ENCODE data around the gene ZNRF3.

ZNRF3 gene

DNA sequence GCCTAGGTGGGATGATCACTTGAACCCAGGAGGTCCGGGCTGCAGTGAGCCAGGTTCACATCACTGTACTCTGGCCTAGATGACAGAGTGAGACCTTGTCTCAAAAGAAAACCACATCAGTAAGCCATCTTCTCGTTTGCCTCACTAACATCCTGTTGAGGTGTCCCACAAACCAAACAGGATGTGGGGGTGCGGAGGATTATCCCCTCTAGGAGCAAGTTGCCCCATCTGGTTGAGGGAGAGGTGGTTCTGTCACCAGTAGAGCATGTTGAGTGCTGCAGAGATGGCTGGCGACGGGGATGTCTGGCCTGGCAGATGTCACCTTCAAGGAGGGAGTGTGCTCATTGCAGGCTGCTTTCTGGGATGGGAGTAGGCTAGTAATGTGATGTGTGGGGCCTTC is 72.4 kb downstream of the ZNRF3 start:
- DNase-seq = peak; percentile 20

DNA sequence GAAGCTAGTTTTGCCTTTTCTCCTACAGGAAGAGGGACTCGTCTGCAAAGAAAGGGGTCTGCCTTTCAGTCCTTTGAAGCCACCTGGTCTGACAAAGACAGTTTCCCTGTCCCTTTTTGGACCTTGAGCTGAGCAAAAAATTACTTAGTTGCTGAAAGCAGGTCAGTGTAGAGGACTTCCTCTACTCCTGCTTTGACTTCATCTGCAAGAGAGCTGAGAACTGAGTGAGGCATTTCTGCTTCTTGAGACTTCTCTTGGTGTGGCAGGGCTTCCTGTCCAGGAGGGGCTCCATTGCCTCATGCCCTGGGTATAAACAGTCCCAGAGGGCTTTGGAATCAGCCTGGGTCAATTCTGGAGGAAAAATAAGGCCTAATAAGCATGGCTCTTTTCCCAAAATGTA is 73.1 kb downstream of the ZNRF3 start:
- no peak for DNase-seq

DNA sequence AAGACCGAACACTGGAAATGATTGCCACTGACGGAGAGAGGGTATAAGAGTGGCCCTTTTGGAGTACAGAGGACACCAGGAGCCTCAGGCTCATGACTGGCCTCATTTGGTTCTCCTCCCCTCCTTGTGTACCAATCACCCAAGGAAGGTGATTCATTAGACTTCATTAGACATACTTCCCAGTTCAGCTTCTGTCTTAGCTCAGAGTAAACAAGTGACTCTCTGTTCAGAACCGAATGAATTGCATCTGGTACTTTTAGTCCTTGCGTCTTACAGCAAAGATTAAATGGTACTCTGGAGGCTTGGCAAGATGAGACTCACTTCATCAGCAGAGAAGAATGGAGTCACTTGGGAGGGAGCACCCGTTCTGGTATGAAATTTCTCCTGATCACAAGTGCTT is 75.2 kb downstream of the ZNRF3 start:
- DNase-seq = no peak

DNA sequence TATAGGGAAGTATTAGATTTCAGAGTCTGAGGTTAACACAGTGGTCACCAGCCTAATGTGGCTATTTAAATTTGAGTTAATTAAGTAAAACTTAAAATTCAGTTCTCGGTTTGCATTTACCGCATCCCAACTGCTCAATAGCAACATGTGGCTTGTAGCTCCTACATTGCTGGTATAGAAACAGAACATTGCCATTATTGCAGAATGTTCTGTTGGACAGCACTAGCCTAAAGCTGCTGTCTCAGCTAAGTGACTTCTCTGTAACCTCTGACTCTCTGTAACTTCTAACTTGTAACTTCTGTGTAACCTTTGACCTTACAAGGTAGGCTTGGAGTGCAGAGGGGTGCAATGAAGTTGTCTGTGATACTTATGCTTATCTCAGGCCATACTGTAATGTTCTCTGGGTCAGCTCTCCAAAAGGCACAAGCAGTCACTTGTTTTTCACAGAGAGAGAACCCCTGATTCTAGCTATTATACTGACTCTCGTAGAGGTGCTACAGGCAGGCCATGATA is 78.7 kb downstream of the ZNRF3 start:
- DNase-seq = no peak

DNA sequence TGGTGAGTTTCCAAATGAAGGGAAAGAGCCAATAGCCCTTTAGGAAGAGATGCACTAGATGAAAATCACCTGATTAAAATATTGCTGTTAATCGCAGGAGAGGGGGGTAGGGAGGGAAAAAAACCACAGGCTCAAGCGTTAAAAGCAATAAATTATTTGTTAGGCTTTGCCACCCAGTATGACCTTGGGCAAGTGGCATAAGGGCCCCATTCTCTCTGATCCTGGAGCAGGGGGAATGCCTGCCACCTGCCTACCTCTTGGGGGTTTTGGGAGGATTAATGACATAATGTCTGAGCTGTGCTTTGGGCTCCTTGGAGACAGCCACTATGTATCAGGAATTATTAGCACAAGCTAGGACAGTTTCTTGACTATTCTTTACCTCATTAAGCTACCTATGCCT is 80.0 kb downstream of the ZNRF3 start:
- DNase-seq = no peak

DNA sequence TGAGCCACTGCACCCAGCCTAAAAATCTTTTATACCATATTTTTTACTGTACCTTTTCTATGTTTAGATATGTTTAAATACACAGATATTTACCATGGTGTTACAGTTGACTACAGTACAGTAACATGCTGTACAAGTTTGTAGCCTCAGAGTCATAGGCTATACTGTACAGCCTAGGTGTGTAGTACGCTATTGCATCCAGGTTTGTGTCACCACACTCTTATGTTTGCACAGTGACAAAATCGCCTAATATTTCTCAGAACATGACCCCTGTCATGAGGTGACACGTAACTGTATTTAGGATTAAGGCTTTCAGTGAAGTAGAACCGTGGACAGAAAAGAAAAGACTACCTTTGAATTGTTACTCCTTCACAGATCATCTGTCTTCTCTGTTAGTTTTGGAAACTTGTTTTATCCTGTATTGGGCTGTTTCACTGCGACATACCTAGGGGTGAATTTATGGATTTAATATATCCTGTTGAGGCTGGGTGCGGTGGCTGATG is 83.8 kb downstream of the ZNRF3 start:
- DNase-seq = no peak

DNA sequence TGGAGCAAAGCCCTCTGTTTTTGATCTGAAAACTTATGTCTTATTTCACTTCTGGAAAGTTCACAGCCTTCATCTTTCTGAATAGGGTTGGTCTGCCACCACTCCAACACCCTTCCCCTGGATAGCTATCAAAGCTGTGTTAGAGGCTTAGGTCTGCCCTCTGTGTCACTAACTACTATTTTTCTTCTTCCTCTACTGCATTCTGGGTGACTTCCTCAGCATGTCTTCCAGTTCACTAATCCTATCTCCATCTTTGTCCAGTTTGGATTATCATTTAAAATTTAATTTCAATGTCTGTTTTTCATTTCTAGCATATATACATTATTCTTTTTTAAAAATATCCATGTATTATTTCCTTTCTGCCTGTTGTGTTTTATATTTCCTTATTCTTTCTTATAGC is 84.6 kb downstream of the ZNRF3 start:
- no peak for DNase-seq

DNA sequence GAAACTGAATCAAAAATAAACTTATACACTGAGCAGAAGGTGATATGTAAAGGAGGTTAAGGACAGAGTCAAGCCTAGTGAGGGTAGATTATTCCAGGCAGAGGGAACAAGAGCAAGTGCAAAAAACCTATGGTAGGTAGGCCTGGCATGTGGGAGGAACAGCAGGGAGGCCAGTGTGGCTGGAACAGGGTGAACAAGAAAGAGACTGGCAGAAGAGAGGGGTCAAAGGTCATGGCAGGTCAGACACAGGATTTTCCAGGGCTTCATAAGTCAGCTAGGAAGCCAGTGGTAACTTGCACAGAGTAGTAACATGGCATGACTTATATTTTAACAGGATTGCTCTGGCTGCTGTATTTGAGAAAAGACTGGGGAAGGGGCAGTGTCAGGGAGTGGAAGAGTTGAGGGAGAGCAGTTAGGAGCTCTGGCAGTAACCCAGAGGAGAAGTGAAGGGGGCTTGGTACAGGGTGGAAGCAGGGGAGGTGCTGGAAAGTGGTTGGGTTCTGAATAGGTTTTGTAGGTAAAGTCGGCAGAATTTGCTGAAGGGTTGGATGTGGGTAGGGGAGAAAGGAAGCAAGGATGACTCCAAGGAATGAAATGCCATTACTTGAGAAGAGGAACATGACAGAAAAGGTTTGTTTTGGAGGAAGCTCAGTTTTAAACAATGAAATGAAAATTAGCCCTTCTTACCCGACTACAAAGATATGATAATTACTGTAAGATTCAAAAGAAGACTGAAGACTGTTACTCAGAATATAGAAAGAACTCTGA is 86.2 kb downstream of the ZNRF3 start:
- no peak for DNase-seq

DNA sequence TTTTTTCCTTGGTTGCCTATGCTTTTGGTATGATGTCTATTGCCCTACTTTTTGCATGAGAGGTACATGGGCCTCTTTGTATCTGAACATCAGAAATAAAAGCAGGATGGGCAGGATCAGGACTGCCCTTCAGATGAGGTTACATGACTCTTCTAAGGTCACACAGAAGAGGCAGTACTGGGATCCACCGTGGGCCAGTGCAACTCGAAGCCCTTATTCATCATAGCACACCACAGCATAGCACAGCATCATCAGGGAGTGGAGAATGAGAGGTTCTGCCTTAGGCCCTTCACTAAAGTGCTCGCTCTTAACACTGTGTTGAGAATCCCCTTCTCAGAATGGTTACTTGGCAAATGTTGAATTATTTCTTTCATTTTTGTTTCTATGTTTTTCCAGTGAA is 90.0 kb downstream of the ZNRF3 start:
- DNase-seq = no peak

DNA sequence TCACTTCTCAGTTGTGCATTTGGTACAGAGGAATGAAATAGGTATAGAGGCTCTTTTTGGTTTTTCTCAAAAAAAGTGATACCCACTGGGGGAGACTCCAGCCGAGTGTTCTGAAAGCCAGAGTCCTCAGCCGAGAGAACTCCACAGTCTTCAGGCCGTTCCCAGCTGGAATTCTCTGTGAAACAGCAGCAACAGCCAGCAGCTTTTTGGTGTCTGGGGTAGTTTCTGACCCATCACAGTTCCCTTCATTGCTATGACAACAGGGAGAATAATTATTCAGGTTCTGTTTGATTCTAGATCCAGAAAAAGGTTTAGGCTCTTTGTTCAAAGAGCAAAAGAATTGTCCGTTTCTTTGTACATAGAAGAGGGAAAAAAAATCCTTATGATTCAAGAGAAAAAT is 93.7 kb downstream of the ZNRF3 start:
- DNase-seq = no peak

DNA sequence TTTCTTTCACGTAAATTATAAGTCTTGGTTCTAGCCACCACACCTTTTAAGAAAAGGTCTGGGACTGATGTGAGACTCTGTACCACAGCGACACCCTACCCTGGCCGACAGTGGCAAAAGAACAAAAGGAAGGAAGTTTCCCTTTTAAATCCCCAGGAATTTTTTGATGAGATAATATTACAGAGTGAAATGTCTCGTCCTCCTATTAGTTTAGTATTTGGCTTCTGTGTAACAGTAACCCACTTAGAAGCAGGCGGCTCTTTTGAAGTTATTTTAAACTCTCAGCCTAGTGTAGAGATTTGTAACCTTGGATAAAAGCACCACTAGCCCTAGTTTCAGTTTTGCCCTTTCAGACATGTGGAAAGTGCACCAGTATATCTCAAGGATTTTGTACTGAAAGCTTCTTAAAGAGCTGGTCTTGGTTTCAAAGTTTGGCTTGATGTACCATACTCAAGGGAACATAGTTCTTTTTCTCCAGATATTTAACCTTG is 94.2 kb downstream of the ZNRF3 start:
- DNase-seq = no peak

DNA sequence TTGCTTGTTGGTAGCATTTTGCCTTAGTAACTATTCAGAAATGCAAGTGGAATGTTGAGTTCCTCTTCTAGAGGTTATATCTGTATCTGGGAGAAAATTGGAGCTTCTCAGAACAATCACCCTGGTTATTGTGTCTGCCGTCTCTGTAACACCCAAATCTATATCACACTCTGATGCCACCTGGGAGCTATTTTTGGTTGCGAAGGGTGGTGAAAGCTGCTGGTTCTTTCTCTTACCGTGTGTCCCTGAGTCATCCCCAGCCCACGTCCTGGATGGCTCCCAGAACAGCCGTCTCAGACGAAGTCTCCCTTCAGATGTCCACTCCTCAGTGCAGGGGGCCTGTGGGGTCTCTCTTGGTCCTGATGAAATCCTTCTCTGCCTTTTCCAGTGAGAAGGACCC is 94.8 kb downstream of the ZNRF3 start:
- DNase-seq = no peak

DNA sequence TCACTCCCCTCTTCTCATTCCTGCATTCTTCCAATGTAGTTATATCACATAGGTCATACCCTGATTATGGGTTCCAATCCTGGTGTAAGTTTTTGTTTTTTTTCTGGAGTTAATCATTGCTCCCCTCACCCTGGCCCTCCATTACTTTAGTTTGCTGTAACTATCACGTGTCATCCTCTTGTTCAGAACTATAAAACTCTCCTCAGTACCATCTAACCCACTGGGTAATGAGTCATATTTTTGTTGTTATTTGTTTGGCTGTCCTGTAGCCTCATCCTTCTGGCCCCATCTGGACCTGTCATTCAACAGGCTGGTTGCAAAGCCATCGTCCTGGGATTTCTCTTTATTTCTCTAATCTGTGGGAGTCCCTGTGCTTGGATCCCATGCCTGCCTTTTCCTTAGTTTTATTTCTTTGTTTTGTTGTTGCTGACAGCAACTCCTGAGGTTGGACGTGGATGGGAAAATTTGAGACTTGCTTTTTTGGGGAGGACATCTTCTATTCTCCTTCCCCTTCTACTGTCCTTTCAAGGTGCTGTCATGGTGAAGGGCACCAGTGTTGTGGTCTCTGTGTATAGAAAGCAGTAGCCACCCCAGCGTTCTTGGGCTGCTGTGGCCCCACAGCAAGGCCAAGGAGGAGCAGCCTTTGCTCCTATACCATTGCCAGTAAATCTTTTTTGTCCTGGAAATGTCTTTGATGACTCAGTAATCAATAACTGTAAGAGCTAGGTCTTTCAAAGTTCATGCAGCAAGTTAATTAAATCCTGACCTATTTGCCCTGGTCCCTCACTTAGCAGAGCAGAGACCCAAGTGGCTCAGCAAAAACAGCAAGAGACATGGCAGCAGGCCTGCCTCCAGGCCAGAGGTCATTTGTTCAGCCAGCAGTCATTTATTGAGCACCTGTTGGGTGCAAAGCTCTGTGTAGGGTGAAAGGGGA is 95.8 kb downstream of the ZNRF3 start:
- no peak for DNase-seq

DNA sequence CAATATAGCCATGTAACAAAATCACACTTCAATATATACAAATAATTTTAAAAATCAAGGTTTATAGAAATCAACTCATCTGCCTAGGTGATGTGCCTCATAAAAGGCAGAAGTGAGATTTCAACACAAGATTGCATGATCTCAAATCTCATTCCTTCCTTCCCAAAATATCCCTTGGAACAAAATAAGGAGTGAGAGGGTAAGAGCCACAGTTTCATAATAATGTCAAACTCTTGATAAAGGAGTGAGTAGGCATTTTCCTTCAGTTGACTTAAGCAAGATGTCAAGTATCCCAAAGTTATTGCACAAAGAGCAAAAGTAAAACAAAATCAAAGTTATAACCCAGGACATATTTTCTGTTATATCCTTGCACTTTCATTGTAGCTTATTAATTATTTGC is 97.0 kb downstream of the ZNRF3 start:
- DNase-seq = no peak

DNA sequence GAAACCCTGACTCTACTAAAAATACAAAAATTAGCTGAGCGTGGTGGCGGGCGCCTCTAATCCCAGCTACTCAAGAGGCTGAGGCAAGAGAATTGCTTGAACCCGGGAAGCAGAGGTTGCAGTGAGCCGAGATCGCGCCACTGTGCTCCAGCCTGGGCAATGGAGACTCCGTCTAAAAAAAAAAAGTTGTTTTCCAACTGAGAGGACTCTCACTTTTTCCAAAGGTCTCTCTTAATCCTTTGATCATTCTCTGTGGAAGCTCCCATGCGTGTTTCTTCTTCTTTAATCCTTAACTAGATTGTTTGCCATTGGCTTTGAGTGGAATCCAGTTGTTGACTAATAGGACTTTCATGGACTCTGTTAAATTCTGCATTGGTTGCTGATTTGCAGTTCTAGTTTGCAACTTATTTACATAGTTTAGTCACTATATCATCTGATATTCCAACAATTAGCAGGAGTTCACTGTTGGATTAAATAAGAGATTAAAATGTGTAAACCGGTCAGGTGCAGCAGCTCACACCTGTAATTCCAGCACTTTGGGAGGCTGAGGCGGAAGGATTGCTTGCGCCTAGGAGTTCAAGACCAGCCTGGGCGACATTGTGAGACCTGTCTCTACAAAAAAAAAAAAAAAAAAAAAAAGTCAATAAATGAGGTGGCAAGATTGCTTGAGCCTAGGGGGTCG is 98.6 kb downstream of the ZNRF3 start:
- no peak for DNase-seq

DNA sequence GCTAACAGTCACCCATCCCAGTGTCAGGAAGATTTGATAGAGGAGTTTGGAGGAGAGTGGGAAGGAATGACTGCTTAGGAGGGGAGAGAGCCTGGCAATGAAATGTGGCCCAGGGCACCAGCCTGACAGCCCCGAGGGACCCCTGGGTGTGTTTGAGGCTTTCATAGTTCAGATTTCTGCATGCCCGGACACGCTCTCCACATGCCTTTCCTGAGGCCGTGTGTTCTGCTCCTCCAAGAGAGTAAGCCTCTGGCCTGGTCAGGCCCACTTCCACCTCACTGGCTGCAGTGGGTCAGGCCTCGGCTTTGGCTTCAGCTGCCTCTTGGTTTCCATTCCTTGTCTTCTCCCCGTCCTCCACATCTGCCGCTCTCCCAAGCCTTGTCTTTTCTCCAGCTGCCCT is 99.8 kb downstream of the ZNRF3 start:
- peak; percentile 45 for DNase-seq

DNA sequence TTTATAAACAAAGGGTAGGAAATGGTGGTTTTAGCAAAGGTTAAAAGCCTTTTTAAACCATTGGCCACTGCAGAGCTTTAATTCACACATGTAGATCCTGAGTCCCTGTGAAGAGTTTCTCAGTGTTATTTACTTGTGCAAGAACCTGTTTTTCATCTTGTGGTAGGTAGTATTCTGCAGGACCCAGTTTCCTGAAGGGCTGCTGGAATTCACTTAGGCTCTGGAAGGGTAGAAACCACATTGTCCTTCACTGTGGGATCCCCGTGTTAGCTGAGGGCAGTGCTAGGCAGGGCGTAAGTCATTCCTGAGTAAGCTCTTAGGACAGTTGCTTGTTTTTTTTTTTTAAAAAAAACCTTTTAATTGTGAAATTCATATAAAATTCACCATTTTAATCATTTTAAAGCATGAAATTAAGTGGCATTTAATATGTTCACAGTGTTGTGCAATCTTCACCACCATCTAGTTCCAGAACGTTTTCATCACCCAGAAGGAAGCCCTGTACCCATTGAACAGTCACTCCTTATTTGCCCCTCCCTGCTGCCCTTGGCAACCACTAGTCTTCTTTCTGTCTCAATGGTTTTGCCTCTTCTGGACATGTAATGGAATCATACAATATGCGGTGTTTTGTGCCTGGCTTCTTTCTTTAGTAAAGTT is 100.5 kb downstream of the ZNRF3 start:
- DNase-seq = no peak

DNA sequence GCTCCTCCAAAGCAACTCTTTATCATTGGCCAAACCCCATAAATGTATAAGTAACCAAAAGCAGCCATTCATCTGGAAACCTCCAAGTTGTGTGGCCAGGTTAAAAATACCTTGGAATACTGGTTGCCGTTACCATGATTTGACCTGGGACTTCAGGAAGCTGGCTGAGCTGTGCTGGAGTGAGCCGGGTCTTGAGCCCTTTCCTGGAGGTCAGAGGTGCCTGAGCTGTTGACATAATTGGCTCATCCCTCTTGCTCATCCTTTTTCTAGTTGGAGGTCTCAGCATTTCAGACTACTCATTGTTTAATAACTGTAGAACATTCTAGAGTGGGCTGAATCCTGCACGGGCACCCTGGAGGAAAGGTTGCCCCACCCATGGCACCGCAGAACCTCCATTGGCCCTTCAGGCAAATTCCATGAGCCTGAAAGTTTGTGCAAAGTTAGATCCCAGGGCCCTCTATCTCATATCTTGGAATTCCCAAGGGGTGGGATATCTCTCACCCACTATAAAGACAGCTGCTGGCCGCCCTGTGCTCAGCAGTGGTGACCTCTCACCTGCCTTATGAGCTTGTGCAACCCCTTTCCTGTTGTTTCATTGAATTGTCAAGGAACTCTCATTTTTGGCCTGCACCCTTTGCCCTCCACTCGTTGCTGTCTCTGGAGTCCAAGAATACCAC is 101.2 kb downstream of the ZNRF3 start:
- no peak for DNase-seq

DNA sequence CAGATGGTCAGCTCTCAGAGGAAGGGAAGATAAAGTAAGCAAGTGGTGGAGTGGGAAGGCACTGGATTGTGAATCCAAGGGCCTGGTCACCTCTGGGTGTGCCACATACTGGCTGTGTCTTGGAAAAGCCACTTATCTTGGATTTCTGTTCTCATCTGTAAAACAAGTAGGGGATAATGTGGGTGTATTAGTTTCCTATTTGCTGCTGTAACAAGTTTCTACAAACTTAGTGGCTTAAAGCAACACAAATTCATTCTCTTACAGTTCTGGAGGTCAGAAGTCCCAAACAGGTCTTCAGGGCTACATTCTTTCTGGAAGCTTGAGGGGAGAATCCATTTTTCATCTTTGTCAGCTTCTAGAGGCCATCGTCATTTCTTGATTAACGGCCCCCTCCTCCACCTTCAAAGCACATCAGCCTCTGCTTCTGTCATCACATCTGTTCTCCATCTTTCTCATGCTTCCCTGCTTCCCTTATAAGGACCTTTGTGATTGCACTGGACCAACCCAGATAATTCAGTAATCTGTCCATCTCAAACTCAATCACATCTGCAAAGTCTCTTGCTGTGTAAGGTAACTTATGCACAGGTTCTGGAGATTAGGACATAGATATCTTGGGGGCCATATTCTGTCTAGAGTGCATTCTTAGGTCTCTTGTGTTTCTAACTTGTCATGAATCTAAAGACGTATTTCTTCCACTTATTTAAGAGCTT is 102.4 kb downstream of the ZNRF3 start:
- DNase-seq = no peak

DNA sequence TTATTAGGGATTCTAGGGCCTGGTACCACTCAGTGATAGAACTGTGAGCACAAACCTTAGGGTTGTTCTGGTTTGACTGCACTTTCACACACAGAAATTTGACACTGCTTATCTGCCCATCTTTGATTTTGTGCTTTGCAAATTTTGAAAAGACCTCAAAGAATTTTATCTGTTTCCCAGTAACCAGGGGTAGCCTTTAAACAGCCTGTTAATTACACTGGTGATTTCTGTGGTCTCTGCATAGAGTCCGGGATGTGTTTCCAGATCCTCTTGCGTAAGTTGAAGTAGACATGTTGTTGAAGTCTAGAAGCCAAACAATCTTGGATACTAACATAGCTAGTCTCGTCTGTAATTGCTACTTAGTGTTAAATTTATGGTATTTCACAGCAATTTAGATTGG is 103.0 kb downstream of the ZNRF3 start:
- DNase-seq = no peak

DNA sequence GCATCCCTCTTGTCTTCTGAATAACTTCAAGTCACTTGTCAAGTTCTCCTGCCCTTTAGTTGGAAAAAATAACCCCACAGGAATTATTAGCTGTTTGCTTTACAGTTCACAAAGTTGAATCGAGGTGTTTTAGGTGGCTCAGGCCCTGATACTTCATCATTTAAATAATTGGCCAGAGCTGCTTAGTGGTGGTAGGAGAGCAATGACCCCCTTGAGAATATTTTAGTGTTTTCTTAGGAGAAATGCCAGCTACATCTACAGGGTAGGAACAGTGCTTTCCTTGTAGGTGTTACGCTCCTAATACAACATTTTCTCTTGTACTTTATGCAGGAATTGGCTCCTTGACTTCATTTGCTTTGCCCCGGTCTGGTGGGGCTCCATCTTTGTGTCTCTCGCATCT is 105.1 kb downstream of the ZNRF3 start:
- DNase-seq = no peak

All from NCI-H2171 (cell line).